ENCODE data around the gene ZFR.

DNA sequence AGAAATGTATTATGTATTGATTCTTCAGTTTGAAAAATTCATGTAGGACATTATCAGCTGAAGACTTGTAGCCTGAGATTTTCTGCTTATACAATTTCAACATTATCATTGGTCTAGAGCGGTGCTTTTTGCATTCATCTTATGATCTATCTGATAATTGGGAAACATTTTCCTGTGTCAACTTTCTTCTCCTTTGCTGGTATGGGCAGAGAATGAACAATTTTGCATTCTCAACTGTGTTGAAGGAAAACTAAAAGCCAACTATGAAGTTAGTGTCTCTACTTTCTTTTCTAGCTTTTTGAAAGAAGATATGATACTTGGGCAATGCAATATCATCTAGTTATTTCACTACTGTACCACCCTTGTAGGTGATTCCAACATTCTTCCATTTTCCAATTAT is 10.3 kb downstream of the ZFR start:
- TF ChIP-seq ZSCAN20 (CRISPR knock-in tag; IDR thresholded peaks at IDR 0.05): no peak
- TF ChIP-seq, protein P1, sequence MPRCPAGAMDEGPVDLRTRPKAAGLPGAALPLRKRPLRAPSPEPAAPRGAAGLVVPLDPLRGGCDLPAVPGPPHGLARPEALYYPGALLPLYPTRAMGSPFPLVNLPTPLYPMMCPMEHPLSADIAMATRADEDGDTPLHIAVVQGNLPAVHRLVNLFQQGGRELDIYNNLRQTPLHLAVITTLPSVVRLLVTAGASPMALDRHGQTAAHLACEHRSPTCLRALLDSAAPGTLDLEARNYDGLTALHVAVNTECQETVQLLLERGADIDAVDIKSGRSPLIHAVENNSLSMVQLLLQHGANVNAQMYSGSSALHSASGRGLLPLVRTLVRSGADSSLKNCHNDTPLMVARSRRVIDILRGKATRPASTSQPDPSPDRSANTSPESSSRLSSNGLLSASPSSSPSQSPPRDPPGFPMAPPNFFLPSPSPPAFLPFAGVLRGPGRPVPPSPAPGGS (IDR thresholded peaks at IDR 0.05): no peak
- TF ChIP-seq, protein P2, sequence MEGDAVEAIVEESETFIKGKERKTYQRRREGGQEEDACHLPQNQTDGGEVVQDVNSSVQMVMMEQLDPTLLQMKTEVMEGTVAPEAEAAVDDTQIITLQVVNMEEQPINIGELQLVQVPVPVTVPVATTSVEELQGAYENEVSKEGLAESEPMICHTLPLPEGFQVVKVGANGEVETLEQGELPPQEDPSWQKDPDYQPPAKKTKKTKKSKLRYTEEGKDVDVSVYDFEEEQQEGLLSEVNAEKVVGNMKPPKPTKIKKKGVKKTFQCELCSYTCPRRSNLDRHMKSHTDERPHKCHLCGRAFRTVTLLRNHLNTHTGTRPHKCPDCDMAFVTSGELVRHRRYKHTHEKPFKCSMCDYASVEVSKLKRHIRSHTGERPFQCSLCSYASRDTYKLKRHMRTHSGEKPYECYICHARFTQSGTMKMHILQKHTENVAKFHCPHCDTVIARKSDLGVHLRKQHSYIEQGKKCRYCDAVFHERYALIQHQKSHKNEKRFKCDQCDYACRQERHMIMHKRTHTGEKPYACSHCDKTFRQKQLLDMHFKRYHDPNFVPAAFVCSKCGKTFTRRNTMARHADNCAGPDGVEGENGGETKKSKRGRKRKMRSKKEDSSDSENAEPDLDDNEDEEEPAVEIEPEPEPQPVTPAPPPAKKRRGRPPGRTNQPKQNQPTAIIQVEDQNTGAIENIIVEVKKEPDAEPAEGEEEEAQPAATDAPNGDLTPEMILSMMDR (IDR thresholded peaks at IDR 0.05): no peak
- TF ChIP-seq JUN (IDR thresholded peaks at IDR 0.05): no peak
- TF ChIP-seq POLR2A (IDR thresholded peaks at IDR 0.05; ENCODE audit: low read length): no peak
- TF ChIP-seq CEBPB (IDR thresholded peaks at IDR 0.05): no peak
- no peak for TF ChIP-seq ESRRA (IDR thresholded peaks at IDR 0.05; ENCODE audit: borderline replicate concordance, low read length)

Measured in A549 (cell line).